A673 (cell line): Measurements from ENCODE around the gene CD79A. TPM values are rescaled to one million over a fixed set of nuclear protein-coding genes. Genes with fewer than 3 reads are reported as not detected.

ENCODE experiments used
- BruUV-seq: library from RNA; stranded (reverse); fragments of 400-500 nt; replicated peaks from 2 replicates; lab custom pipeline; 2021; lab: Mats Ljungman, UMichigan
- CTCF ChIA-PET: fragments of 300-600 bp; sonication (Branson Sonifier 250); formaldehyde crosslinking; loops from one replicate; lab custom pipeline; 2022; ENCODE audit warnings: antibody characterized with exemption; lab: Charles Lee
- POLR2A ChIA-PET: fragments of 300-600 bp; sonication (Branson Sonifier 250); formaldehyde crosslinking; loops from one replicate; lab custom pipeline; 2022; ENCODE audit warnings: antibody characterized with exemption; ENCODE audit not compliant: low non-redundant PET; lab: Charles Lee
- DNase-seq: peaks from one replicate; pipeline ENCODE4 v3.0.0-alpha.2; 2015; ENCODE audit warnings: low spot score
- H3K27ac ChIP-seq: fragments of 200-600 bp; sonication (generic); 2 replicates; pipeline ENCODE4 v1.5.1; 2016; ENCODE audit warnings: mixed run types, low read depth, mild to moderate bottlenecking, mixed read lengths, antibody characterized with exemption, low read length; ENCODE audit not compliant: poor library complexity, severe bottlenecking
- H3K27me3 ChIP-seq: fragments of 200-600 bp; sonication (generic); replicated peaks from 2 replicates; pipeline ENCODE4 v1.6.1; 2017; ENCODE audit warnings: mixed run types, low read depth, mild to moderate bottlenecking, mixed read lengths, antibody characterized with exemption, low read length; ENCODE audit not compliant: insufficient read depth, poor library complexity
- H3K36me3 ChIP-seq: fragments of 200-600 bp; sonication (generic); 2 replicates; pipeline ENCODE4 v1.6.1; 2016; ENCODE audit warnings: mixed run types, mild to moderate bottlenecking, mixed read lengths, antibody characterized with exemption, low read length; ENCODE audit not compliant: insufficient read depth, poor library complexity, severe bottlenecking
- H3K4me1 ChIP-seq: fragments of 200-600 bp; sonication (generic); 2 replicates; pipeline ENCODE4 v1.6.1; 2017; ENCODE audit warnings: mixed run types, mild to moderate bottlenecking, mixed read lengths, antibody characterized with exemption, low read length; ENCODE audit not compliant: insufficient read depth, poor library complexity, severe bottlenecking
- H3K4me3 ChIP-seq: fragments of 200-600 bp; sonication (generic); 2 replicates; pipeline ENCODE4 v1.5.1; 2016; ENCODE audit warnings: low read depth, mixed run types, mild to moderate bottlenecking, mixed read lengths, low read length; ENCODE audit not compliant: poor library complexity, severe bottlenecking
- H3K9me3 ChIP-seq: fragments of 200-600 bp; sonication (generic); 2 replicates; pipeline ENCODE4 v1.6.1; 2016; ENCODE audit warnings: mixed run types, low read depth, mild to moderate bottlenecking, mixed read lengths, antibody characterized with exemption, low read length; ENCODE audit not compliant: poor library complexity, severe bottlenecking
- EZH2 ChIP-seq: fragments of 200-600 bp; sonication (generic); IDR thresholded peaks from 2 replicates; pipeline ENCODE4 v1.6.1; 2017; ENCODE audit warnings: borderline replicate concordance, low read depth, mild to moderate bottlenecking, mixed read lengths, antibody characterized with exemption, low read length; ENCODE audit not compliant: poor library complexity, severe bottlenecking
- intact Hi-C: fragments of 100-400 bp; cut with micrococcal nuclease; formaldehyde crosslinking; loops from one replicate; pipeline ENCODE4 v1.10.0; 2022; ENCODE audit not compliant: unreplicated experiment
- total RNA-seq: library from RNA; stranded (reverse); gene quantifications from 2 replicates; pipeline ENCODE4 v1.2.3, GENCODE V29; 2021
- TF ChIP-seq, protein P1 (sequence below): fragments of 300-800, 200-600 bp; sonication (generic); conservative IDR thresholded peaks from 2 replicates; pipeline ENCODE4 v1.5.1; 2017; ENCODE audit warnings: low read depth, mild to moderate bottlenecking, antibody characterized with exemption, low read length, moderate library complexity, mixed read lengths

Gene CD79A
- total RNA-seq, 1 experiment from 2014 or later = 17.8 TPM

DNA sequence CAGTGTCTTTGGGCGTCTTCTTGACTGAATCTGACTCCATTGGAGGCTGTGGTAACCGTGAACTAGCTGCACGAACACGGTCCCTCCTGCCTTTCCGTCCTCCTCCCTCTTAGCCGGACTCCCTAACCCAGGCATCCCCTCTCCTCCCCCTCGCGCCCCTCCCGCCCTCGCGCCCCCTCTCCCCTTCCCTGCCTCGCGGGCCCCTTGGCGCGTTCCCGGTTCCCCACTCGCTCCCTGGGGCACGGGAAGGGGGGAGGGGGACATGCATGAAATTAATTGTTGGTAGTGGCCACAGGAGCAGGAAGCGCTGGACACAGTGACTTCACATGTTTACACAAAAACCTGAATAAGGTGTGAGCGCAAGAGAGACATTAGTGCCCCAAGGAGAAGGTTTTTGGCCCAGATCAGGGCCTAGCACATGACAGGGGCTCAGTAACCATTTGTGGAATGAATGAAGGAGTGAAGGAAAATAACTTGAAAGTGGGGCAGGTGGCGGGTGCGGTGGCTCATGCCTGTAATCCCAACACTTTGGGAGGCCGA is 32.0 kb upstream of the CD79A start:
- DNase-seq = no peak
- Histone ChIP-seq H3K9me3 (no peaks in the 10 kb centered on the region), H3K27me3 (no peaks in the 10 kb centered on the region), H3K4me3 (no peak overlapping the region), H3K36me3 (no peaks in the 10 kb centered on the region), H3K27ac (no peak overlapping the region), H3K4me1 (no peaks in the 10 kb centered on the region)
- BruUV-seq = no TSS peak
- ChIA-PET CTCF (interaction anchor here (0.8 kb wide), 1 partner anchor 112 kb away, joined by 3 read pairs; no protein-coding TSS in a partner anchor), POLR2A (no interaction called here)
- intact Hi-C loops = no loop called here
- TF ChIP-seq EZH2 = no peak
- TF ChIP-seq, protein P1, sequence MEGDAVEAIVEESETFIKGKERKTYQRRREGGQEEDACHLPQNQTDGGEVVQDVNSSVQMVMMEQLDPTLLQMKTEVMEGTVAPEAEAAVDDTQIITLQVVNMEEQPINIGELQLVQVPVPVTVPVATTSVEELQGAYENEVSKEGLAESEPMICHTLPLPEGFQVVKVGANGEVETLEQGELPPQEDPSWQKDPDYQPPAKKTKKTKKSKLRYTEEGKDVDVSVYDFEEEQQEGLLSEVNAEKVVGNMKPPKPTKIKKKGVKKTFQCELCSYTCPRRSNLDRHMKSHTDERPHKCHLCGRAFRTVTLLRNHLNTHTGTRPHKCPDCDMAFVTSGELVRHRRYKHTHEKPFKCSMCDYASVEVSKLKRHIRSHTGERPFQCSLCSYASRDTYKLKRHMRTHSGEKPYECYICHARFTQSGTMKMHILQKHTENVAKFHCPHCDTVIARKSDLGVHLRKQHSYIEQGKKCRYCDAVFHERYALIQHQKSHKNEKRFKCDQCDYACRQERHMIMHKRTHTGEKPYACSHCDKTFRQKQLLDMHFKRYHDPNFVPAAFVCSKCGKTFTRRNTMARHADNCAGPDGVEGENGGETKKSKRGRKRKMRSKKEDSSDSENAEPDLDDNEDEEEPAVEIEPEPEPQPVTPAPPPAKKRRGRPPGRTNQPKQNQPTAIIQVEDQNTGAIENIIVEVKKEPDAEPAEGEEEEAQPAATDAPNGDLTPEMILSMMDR = no peak

DNA sequence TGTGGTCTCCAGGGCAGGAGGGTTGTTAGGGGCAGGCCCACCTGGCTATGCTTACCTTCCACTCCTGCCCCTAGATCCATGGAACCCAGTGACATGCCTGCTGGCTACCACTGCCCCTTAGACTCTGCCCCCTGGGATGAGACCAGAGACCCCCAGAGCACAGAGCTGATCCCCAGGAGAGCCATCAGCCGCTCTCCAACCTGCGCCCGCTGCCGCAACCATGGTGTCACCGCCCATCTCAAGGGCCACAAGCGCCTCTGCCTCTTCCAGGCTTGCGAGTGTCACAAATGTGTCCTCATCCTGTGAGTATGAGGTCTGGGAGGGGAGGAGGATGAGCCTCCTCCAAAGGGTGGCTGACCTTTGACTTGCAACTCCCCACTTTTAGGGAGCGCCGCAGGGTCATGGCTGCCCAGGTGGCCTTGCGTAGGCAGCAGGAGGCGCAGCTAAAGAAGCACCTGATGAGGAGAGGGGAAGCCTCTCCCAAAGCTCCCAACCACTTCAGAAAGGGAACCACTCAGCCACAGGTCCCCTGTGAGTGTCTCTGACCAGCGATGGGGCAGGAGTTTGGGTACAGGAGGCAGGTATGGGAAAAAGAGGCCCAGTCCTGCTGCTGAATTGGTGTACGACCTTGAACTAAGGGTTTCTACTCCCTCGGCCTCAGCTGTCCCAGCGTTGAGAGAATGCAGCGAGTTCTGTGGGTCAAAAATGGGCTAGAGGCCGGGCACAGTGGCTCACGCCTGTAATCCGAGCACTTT is 29.6 kb upstream of the CD79A start:
- peaks cover 8% of the 10 kb centered on the region for H3K27me3 ChIP-seq
- H3K4me3 ChIP-seq = no peak overlapping the region
- no peak overlapping the region for H3K27ac ChIP-seq
- no peaks in the 10 kb centered on the region for H3K9me3 ChIP-seq
- POLR2A ChIA-PET = no interaction called here
- no TSS peak for BruUV-seq
- no peaks in the 10 kb centered on the region for H3K4me1 ChIP-seq
- TF ChIP-seq, protein P1 = no peak
- TF ChIP-seq EZH2 = no peak
- intact Hi-C loops = no loop called here
- CTCF ChIA-PET = interaction anchor here (0.6 kb wide), 1 partner anchor 12 kb away, joined by 3 read pairs; no protein-coding TSS in a partner anchor
- no peak for DNase-seq
- H3K36me3 ChIP-seq = no peaks in the 10 kb centered on the region

DNA sequence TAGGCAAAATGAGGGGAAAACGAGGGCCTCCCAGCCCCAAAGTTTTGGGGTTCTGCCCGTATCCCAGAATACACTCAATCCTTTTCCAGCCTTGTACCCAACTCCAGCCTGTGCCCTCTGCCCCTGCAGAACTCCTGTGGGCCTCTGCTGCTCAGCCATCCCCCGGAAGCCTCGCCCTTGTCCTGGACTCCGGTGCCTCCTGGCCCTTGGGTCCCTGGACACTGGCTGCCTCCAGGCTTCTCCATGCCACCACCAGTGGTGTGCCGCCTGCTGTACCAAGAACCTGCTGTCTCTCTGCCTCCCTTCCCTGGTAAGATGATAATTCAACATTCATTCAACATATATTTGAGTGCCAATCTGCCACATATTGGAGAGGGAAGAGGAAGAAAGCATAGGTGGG is 28.4 kb upstream of the CD79A start:
- H3K4me3 ChIP-seq = no peak overlapping the region
- no peaks in the 10 kb centered on the region for H3K4me1 ChIP-seq
- peaks cover 8% of the 10 kb centered on the region for H3K27me3 ChIP-seq
- BruUV-seq = no TSS peak
- TF ChIP-seq, protein P1 = no peak
- TF ChIP-seq EZH2 = no peak
- H3K36me3 ChIP-seq = no peaks in the 10 kb centered on the region
- H3K27ac ChIP-seq = no peak overlapping the region
- DNase-seq = no peak
- CTCF ChIA-PET = no interaction called here
- intact Hi-C loops = no loop called here
- H3K9me3 ChIP-seq = no peaks in the 10 kb centered on the region
- POLR2A ChIA-PET = no interaction called here
